GM19025 (cell line): ENCODE results near the gene SYNGR3.
"Not testable (repeated sequence)": the region's sequence is repeated elsewhere in the genome, so short reads cannot be mapped to it uniquely, and the experiment has no call there.

Source experiments
- ATAC-seq: cut with Tn5 transposase; IDR thresholded peaks from one replicate; pipeline ENCODE4 v1.9.1; 2021; ENCODE audit warnings: mild to moderate bottlenecking, low read depth, moderate library complexity; ENCODE audit not compliant: unreplicated experiment

Gene SYNGR3

GRCh38 chr16:2007081-2007836 is 17.5 kb downstream of the SYNGR3 start:
- no peak for ATAC-seq

GRCh38 chr16:2008009-2008526 is 18.3 kb downstream of the SYNGR3 start:
- ATAC-seq = no peak

GRCh38 chr16:2008631-2009163 is 18.9 kb downstream of the SYNGR3 start:
- ATAC-seq = no peak

- ATAC-seq = peak; percentile 22
These were observed 19.5 kb downstream of the SYNGR3 start for GRCh38 chr16:2009164-2009711.

GRCh38 chr16:2009791-2010510 is 20.2 kb downstream of the SYNGR3 start, which contains the start of gene ZNF598:
ZNF598 (minus strand) TSS chr16:2009821.
- ATAC-seq = peak; percentile 93

DNA sequence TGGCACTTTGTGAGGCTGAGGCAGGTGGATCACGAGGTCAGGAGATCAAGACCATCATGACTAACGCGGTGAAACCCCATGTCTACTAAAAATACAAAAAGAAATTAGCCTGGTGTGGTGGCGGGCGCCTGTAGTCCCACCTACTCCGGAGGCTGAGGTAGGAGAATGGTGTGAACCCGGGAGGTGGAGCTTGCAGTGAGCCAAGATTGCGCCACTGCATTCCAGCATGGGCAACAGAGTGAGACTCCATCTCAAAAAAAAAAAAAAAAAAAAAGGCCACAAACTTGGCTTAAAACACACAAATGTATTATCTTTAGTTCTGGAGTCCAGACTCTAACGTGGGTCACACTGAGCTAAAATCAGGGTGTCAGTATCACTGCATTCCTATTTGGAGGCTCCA is 22.0 kb downstream of the SYNGR3 start:
- not testable (repeated sequence) for ATAC-seq

- no peak for ATAC-seq
These were observed 23.8 kb downstream of the SYNGR3 start for GRCh38 chr16:2013527-2013926.

- ATAC-seq = no peak
These were observed 25.6 kb downstream of the SYNGR3 start for GRCh38 chr16:2015117-2015946.

GRCh38 chr16:2015947-2016208 is 26.1 kb downstream of the SYNGR3 start:
- no peak for ATAC-seq

GRCh38 chr16:2016407-2016922 is 26.7 kb downstream of the SYNGR3 start:
- no peak for ATAC-seq

DNA sequence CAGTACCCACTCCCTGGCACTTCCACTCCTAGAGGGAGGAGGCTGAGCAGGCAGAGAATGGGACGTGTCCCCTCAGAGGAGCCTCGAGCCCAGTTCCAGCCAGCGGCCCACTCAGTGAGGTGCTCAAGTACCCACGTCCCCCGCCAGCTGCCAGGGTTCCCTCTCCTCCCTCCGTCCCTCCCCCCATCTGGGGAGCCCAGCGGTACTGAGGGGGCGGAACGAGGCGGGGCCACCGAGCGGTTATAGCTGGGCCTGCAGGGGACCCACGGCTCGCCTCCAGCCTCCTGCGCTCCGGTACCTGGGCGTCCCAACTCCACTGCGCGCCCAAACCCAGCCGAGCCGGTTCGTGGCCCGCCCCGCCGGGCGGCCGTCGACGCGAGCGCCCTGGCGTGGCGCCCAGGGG is 29.7 kb downstream of the SYNGR3 start, which contains the start of gene NPW:
Gene NPW (plus strand): TSS at position 268 of the 403 bp plus-strand sequence.
- no peak for ATAC-seq

GRCh38 chr16:2019921-2020831 is 30.4 kb downstream of the SYNGR3 start:
- ATAC-seq = no peak

- ATAC-seq = no peak
These were observed 32.9 kb downstream of the SYNGR3 start for GRCh38 chr16:2022723-2023091.

DNA sequence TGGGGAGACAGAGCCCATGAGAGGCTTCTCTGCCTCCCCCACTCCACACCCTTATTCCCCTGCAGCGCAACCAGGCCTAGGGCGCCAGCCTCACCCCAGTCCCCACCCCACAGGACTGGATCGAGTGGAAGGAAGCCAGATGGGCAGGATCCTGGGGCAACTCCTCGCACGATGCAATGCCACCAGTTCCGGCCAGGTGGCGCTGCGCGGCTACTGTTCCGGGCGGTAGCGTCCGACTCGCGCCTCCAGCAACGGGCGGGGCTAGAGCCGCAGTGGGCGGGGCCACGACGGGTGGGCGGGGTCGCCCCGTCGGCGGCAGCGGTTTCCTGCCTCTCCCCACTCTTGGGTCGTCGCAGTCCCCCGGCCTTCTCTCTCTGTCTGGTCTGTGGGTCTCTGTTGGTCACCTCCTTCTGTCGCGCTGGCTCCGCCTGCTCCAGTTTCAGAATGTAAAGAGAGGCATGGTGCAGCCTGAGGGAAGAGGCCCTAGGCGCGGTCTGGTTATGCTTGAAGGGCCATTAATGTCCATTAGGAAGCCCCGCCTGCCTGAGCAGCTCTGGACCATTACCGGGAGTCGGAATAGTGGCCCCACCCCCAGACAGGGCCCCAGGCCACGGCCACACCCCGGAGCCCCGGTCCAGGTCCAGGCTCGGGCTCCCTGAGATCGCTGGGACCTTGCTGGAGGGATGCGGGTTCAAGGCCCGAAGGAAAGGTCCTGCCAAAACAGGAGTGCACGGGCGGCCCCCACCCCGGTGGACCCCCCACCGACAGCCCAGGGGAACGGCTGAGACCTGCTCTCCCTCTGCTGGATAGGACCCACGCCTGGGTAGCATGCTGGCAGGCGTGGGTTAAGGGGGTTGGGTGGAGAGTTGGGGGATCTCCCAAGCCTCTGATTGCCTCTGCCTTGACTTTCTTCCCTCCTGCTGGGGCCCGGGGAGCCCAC is 33.6 kb downstream of the SYNGR3 start:
- ATAC-seq = peak; percentile 66

DNA sequence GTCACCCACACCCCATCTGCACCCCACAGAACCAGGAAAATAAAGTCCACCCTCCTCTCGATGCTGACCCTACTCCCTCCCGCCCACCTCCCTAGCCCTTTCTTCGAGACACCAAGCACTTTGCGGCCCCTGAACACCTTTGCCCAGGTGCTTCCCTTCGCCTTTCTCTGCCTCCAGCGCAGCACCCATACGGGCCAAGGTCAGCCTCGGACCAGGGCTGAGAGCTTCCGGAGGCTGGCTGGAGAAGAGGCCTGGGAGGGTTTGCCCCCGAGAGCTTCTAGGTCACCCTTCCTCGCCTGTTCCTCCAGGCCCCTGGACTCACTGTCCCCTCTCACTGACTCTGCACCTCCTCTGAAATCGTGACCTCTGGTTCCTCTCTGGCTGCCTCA is 34.3 kb downstream of the SYNGR3 start:
- no peak for ATAC-seq

- ATAC-seq = no peak
These were observed 35.5 kb downstream of the SYNGR3 start for GRCh38 chr16:2025251-2025650.

DNA sequence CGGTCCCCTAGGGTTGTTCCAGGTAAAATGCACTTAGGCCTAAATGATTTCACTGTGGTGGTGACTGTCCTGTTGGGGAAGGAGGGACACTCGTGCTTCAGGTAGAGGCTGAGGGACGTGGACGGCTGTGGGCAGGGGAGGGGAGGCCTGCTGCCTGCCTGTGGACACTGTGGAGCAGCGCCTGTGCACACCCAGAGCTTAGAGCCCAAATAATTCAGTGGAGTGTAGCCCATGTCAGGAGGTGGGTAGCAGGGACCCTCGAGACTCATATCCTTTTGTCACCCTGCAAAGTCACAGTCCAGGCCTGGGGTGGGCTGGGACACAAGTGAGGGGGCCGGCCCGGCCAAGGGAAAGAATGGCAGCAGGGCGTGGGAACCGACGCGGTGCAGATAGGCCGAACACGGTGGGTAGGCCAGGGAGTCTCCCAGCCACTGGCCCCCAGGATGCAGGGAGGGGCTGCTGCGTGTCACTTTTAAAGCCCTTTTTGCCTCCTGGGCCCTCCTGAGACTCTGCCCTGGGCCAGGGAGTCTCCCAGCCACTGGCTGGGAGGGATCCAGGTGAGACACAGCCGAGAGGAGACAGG is 36.2 kb downstream of the SYNGR3 start:
- ATAC-seq = no peak
